ENCODE measurements around the gene HLA-DOA.

Gene HLA-DOA

GRCh38 chr6:32977272-32977952, 32.0 kb downstream of the HLA-DOA start:
- no peak for DNase-seq

- DNase-seq: no peak
Measured at GRCh38 chr6:32976334-32977069, 32.9 kb downstream of the HLA-DOA start.

- no peak for DNase-seq
Measured at GRCh38 chr6:32975886-32976285, 33.5 kb downstream of the HLA-DOA start.

- no peak for DNase-seq
Measured at GRCh38 chr6:32974541-32975308, 34.7 kb downstream of the HLA-DOA start.

DNA sequence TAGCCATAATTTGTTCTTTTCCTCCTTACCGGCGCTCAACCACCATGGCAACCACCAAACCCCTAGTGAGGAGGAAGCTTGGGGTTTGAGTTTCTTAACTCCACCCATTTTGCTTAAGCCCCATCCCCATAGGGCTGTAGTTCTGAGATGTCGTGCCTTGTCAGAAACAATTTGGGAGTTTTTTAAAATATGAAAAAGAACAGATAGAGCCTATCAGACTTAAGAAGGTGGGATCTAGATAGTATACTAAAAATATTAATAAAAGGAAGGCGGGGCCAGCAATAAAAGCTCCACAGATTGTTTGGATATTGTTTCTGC, 35.4 kb downstream of the HLA-DOA start:
- DNase-seq: peak; percentile 31

DNA sequence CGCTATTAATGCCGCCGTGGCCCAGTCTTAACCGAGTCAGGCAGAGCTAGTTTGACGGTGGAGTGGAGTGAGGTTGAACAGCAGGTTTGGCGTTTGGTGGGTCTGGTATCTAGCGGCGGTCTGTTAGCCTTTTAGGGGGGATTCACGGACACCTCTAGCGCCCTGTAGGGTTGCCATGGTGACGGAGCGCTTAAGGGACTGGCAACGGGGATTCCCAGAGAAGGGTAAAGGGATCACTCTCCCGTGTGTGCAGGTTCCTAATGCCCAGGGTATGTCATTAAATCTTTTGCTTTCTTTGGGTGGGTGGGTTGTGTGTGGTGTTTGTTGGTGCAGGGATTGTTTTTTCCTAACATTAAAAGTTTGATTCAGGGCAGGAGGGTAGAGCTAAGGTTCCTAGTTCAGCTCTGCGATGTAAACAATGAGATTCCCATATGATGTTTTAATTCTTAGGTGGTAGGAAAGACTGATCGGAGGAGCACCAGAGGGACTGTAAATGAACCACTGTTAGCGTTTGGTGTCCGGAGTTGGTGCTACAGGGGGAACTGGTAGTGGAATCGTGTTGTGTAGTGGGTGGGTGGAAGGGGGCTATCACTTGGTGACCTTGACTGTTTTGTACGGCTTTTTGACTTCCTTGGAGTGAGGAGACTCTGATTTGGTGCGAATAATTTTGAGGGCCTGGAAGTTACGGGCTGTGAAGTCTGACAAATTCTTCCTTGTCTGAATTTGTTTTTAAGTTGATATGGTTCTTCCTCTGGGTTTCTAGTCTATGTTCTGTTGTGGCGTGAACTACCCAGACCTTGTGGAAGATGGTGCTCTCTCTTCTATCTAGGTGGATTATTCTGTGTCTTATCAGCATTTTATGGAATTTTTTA, 36.0 kb downstream of the HLA-DOA start:
- DNase-seq: peak; percentile 49

GRCh38 chr6:32972353-32973143, 36.8 kb downstream of the HLA-DOA start:
- DNase-seq: peak; percentile 58

DNA sequence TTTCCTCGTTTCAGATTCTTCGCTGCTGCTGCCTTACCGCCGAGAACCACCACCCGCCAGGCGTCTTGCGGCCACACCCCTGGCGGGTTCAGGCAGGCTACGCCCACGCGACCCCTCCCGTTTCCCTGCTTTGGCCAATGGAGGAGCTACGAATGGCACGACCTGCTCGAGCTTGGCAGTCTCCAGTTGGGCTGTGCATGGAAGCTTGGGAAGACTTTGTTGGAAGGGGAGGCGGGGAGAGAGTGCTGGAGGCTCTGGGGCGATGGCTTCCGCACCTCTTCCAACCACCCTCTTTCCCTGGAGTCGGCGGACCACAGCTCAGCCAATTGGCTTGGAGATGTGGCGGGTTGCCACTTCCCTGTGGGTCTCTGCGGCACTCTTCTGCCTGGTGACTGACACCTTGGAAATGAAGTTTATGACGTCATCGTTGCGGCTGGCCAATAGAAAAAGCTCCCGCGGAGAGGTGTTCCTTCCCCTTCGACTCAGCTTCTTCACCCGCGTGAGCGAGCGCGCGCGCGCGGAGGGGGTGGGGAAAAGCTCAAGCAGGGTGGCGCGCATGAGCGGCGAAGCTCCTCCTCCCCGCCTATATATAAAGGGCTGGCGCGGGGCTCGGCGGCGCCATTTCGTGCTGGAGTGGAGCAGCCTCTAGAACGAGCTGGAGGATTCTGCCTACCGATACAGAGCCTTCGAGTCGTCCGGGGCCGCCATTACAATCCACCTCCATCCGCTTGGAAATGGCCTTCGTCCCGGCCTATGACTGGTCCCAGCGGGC, 37.6 kb downstream of the HLA-DOA start:
- DNase-seq: peak; percentile 99

GRCh38 chr6:32971242-32971580, 38.2 kb downstream of the HLA-DOA start:
- DNase-seq: no peak

DNA sequence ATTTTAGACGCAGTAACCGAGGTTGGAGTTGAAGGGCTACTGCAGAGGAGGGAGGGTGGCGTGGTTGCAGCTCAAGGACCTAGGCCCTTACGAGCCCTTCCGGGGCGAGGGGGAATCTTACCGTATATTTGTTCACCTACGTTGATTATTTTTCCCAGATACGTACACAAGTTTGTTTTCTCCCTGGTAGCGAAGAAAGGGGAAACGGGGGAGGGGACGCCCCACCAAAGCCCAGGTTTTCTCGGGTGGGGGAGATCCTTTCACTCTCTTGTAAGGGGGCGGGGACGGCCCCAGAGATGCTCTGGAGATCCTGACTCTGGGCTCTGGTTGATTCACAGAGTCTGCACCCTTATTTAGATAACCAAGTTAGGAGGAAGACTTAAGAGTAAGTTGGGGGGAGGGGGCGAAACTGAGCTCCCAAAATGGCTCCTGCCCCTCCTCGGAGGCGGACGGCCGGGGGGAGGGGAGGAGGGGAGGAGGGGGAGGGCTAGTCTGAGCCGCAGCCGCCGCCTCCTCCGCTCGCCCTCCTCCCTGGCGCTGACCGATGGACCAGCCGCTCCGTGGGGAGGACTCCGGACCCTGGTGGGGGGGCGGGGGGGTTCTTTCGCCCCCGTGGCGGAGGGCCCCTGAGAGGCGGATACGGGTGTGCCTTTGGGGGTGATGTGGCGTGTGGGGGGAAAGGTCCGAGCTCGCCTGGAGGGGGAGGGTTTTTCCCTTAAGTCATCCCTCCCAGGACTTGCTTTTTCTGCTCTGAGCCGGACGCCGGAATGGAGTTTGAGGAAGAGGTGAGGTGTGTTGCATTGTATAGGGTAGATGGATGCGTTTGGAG, 38.8 kb downstream of the HLA-DOA start:
- peak; percentile 86 for DNase-seq

DNA sequence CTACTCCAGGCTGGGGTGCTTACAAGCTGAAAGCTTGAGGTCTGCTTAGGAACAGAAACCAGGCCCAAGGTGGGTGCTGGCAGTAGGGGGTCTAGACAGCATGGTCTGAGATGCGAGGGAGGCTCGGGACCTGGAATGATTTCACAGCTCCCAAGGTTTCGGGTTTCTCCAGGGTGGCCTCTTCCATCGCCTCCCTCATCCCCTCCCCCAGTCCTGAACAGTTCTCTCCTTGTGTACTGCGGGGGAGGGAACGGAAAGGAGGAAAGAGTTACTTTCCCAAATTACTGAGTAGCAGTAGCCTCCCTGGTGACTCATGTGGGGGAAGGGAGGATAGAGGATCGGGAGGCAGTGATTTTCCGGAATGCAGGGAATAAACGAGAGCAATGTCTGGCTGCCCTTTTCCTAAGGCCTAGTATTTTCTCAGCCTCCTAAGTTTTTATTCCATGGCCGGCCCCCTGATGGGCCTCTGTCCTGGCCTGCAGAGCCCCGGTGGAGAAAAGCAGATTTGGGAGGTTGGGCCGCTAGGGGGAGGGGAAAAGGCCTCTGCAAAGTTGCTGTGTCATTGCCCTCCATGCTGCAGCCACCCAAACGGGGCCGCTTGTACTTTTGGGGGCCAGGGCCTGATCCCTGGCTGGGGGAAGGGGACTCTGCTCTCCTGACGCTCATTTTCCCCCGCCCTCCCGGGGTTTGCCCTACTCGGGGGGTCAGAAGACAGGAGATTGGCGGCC, 39.5 kb downstream of the HLA-DOA start:
- peak; percentile 79 for DNase-seq

- DNase-seq: peak; percentile 78
Measured at GRCh38 chr6:32968867-32969684, 40.3 kb downstream of the HLA-DOA start.

GRCh38 chr6:32968093-32968866, 41.1 kb downstream of the HLA-DOA start, which contains the start of gene BRD2:
TSS of gene BRD2 (plus strand) at chr6:32968594. CDS start at chr6:32972899, 4,305 bp downstream.
- DNase-seq: peak; percentile 97

DNA sequence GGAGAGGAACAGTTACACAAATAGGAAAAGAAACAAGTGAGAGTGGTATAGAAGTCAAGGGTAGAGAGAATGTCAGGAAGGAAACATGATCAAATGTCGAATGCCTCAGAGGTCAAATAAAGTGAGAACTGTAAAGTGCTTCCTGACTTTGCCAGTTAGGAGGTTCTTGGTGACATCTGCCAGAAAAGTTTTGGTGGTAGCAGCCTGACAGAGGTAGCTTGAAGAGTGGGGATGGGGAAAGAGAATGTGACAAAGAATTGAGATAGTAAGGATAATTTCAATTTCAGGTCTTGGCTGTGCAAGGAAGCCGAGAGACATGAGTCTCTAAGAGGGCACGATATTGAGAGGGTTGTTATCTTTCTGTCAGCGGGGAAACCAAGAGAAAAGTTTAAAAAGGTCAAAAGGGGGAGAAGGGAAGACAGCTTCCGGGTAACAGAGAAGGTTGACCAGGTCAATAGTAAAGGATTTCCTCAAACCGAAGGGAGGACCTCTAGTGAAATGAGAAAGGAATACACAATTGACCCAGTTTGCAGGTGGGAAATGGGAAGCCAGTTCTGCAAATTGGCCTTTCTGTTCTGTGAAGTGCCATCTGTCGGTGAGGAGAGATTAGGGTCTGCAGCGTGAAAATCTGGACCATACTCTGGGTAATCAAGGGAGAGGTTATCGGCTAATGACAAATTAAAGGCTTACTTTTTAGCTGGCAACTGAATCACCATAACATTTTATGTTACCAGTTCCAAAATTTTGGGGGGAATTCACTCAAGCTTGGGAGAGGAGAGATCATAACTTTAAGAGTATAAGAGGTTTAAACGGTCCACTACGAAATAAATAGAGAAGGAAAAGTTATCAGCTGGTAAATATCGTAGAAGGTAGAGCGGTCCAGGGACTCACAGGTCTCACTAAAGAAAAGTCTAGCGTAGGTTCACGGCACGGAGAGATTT, 42.0 kb downstream of the HLA-DOA start:
- DNase-seq: peak; percentile 28

GRCh38 chr6:32964776-32965175, 44.6 kb downstream of the HLA-DOA start:
- DNase-seq: no peak

DNA sequence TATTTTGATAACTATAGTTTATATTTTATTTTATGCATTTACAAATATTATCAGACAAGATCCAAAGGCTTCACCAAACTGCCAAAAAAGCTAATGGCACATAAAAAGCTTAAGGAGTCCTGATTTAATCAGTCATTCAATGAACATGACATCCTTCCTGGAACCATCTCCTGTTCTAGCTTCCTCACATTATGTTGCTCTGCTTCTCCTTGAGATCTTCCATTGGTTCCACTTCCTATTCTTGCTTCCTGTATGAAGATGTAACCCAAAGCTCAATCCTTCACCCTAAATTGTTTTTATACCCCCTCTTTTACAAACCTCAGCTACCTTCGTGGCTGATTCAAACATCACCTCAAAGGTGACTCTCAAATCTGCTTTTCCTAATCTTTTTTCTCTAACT, 45.5 kb downstream of the HLA-DOA start:
- DNase-seq: no peak
